ENCODE measurements around the gene SLC12A2.

GRCh38 chr5:128192368-128192767 lies 108.8 kb downstream of the SLC12A2 start:
- TF ChIP-seq CTCF (conservative IDR thresholded peaks at IDR 0.05) (no peak), ZFX (IDR thresholded peaks at IDR 0.05) (no peak)
